ENCODE measurements around the gene KHK.

Gene KHK

DNA sequence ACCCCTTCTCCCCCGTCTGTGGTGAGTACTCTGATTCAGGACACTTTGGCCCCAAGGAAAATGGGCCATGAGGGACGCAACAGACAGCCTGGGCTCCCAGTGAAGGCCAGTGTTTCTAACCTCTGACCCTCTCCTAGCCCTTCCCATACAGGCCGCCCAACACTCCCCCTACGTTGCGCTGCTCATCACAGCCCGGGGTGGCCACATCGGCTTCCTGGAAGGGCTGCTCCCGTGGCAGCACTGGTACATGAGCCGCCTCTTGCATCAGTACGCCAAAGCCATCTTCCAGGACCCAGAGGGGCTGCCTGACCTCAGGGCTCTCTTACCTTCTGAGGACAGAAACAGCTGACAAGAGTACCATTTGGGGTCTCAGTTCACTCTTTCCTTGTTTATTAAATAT is 43.8 kb downstream of the KHK start:
- DNase-seq, result no peak

DNA sequence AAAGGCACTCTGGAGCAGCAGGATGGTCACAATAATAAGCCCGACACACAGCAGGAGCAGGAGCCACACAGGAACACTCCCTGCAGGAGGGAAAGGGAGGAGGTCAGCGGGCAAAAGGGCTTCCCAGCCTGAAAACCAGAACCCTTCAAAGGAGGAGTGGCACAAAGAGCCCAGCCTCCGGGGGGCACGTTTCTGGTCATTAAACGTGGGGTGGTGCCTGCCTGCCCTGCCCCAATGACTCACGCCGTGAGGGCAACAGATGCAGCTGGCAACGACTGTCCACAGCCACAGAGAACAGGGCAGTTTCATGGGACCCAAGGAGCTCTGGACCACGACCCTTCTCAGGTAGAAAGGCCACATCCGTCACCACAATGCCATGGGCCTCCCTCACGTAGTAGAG is 44.9 kb downstream of the KHK start:
- no peak for DNase-seq

DNA sequence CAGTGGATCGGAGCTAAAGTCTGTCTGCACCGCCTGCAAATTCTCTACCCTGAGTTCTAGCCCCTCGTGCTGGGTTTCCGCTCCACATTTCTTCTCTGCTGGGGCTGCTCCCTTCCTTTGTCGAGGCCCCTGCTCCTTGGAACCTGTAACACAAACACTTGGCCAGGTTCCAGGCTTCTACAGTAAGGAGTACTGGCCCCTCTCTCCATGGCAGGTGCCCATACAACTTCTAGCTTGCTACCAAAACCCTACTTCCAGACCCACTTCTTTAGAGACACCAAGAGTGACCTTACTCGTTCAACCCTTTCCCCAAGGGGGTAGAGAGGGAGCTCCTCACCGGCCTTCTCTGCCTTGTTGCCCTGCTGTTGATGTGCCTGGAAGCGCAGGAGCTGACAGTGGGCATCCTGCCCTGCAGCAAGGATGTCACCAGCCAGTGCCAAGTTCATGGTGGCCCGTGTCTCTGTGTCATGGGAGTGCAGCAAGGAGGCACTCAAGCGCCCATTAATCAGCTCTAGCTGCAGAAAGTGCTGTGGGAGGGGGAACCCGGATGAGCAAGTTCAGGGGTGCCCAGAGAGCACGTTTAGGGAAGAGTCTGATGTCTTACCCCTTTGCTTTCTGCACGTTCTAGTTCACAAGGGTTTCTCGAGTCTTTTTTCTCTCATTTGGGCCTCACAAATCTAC is 46.8 kb downstream of the KHK start:
- no peak for DNase-seq

DNA sequence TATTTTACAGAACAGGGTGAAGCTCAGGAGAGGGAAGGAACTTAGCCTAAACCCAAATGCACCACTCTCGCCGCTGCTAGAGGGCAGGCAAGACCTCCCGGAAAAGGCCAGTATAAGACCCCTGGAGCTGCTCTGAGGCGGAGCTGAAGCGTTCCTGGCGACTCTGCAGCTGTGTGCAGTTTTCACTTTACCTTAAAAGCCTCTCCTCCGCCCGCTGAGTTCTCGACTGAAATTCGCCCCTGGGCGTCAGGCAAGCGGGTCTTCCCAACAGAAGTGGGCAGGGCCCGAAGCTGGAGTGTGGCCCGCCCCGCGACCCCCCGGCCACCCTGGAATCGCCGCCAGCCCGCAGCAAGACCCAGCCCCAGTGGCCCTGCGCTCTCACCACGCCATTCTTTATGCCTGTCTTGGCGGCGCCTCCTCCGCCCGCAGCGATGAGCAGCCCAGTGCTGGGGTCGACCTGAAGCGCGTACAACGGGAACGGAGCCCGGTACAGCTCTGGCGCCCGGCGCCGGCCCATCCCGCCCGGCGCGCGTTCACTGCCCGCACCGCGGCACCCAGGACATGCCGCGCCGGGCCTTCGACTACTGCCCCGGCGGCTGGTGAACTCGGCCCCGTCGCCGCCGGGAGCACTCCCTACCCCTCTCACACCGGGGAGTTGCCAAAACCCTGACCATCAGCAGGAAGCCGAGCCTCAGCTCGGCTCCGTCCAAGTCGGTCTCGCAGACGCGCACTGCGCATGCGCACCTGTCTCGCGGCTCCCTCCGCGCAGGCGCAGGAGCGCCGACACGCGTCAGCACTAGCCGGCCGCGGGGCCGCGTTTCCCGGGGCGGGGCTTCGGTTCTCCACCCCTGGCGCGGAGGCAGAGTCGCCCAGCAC is 47.6 kb downstream of the KHK start, which contains the start of gene PREB:
PREB (minus strand) TSS at position 732 of the 876 bp plus-strand sequence; CDS start at position 517, 215 bp downstream.
- peak; percentile 90 for DNase-seq

DNA sequence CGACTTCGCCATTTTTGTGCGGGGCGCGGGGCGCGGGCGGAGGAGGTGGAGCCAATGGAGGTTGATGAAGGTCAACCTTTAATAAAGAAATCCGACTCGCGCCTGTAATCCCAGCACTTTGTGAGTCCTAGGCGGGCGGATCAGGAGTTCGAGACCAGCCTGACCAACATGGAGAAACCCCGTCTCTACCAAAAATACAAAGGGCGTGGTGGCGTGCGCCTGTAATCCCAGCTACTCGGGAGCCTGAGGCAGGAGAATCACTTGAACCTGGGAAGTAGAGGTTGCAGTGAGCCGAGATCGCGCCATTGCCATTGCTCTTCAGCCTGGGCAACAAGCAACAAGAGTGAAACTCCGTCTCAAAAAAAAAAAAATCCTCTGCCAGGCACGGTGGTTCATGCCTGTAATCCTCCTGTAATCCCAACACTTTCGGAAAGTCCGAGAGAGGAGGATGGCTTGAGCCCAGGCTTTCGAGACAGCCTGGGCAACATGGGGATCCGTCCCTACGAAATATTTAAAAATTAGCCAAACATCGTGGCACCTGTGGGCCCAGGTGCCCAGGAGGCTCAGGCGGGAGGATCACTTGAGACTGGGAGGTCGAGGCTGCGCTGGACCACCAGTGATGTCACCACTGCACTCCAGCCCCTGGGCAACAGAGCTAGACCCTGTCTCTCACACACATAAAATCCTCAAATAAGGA is 48.4 kb downstream of the KHK start:
- DNase-seq, result no peak

DNA sequence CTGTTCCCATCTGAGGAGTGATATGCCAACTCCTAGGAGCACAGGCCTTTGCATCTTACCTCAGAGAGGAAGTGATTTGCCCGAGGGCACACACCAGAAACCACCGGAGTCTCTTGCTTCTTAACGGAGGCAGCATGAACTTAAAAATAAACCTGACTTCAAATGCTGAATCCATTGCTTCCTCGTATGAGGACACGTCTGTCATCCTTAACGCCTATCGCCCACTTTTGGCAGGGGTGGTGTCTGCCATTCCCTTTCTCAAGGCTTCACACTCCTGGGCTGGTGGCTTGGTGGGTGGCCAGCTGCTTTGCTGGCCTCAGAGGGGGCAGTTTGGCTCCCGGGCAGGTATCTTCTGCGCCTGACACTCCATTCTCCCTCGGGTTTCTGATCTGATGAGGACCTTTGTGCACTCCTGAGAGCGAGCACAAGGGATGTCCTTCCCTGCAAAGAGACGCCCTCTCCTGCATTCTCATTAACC is 48.9 kb downstream of the KHK start:
- DNase-seq, result no peak

DNA sequence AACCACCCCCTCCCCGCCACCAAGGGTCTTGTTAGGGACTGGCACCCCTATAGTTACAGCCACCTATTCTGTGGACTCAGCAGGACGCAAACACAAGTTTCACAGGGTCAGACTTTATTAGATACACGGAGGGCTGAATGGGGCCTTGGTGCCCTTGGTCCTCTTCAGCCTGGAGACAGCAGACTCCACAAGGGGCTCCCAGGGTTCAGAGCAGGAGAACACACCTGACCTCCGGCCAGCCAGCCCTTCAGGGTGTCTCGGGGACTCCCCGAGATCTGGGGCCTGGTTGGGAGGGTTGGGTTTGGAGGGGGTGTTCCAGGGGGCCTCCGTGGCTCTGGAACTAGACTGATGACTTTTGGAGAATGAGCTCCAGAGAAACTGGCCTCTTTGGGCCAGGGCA is 50.2 kb downstream of the KHK start:
- DNase-seq, result no peak

DNA sequence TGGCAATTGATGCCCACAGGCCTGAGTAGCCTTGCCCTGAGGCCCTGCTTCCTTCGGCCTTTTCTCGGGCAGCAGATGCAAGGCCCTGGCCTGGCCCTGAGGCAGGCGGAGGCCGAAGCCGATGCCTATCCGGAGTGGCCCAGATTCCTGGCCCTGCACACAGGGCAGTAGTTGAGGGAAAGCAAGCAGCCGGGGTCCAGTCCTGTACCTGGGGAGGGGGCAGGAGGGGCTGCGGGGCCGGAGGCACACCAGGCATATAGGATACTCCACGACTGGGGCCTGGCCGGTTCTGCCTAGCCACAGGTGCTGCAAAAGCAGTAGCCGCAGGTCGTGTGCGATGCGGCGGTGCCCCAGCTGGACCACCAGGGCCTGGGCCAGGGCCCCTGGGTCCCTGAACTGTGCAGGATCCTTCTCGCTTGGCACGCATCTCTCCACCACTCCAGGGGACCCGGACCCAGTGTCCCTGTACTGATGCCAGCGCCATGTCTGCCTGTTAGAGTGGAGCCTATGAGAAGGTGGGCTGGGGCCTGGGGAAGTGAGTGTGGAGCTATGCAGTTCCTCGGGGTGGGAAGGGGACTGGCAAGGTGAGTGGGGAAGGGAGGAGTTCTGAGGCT is 50.9 kb downstream of the KHK start:
- DNase-seq, result no peak

DNA sequence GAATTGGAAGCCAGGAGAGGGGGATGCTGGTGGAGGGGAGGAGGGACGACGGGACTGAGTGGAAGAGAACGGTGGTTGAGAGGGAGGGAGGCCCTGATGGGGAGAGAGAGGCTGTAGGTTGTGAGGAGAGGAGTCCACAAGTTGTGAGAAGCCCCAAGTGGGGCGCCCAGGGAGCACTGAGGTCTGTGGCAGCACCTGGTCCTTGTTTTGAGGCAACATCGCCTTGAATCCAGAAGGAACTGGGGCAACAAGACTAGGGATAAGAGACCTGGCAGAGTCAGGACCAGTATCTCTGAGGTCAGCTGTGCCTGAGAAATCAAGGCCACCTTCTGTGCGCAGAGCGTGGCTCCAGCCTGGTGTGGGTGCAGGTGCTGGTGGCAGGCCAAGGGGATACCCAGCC is 51.5 kb downstream of the KHK start:
- DNase-seq, result no peak

DNA sequence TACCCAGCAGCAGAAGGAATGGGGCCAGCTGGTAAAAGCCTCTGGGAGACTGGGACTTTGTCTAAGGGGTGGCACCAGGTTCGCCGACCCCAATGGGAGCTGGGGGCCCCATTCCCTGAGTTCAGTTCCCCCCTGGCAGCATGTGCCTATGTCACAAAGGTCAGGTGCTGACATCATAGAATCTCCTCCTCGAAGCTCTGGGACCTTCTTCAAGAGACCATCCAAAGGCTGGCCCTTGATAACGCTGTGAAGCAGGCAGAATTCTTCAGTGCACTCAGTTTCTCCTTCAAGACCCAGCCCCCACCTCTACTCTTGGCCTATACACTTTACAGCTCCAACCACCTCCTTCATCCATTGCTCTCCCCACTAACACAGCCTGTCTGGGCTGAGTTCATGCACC is 52.7 kb downstream of the KHK start, which contains the start of gene PRR30:
PRR30 (minus strand) TSS at position 101 of the 400 bp plus-strand sequence. CDS start 1,081 bp downstream, outside the sequence.
- no peak for DNase-seq

DNA sequence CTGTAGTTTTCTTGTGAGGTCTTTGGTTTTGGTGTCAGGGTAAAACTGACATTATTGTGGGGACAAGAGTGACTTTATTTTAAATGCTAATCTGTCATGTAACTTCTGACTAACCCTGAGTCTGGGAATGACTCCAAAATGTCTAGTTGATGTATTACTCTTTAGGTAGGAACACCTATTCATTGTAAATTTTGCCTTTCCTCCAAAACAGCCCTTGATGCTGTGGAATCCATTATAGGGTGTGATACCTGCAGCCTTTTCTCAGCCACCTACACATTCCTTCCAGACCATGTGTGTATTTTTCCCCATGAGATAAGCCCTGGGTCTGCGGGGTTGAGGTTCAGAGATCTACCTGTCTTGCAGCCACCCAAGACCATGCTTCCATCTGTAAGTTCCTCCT is 56.7 kb downstream of the KHK start:
- DNase-seq, result no peak

DNA sequence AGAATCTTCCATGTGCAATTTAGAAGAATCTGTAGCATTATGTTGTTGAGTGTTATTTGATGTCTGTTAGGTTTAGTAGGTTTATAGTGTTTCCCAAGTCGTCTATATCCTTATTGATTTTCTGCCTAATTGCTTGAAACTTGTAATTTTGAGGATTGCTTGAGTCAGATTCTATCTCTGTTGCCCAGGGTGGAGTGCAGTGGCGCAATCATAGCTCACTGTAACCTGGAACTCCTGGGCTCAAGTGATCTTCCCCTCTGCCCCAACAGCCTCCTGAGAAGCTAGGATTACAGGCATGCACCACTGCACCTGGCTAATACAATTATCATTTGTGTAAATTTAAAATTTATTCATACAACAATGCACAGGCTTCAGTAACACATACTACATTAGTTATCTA is 59.1 kb downstream of the KHK start:
- no peak for DNase-seq

DNA sequence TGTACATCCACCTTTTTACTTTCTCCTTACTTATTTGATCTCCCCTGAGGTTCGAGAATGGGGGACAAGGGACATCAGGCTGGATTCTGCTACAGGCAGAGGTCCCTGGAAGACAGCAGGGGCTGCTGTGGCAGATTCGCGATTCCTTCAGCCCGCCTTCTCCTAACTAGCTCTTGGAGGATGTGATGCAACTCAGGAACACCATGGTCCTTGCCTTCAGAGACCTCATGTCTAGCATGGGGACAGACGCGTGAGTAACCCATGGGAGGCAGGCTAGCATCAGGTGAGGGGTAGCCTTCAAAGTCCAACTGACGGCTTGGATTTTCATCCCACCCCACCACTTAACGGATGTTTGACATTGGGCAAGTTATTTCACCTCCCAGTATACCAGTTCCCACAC is 61.4 kb downstream of the KHK start:
- no peak for DNase-seq

DNA sequence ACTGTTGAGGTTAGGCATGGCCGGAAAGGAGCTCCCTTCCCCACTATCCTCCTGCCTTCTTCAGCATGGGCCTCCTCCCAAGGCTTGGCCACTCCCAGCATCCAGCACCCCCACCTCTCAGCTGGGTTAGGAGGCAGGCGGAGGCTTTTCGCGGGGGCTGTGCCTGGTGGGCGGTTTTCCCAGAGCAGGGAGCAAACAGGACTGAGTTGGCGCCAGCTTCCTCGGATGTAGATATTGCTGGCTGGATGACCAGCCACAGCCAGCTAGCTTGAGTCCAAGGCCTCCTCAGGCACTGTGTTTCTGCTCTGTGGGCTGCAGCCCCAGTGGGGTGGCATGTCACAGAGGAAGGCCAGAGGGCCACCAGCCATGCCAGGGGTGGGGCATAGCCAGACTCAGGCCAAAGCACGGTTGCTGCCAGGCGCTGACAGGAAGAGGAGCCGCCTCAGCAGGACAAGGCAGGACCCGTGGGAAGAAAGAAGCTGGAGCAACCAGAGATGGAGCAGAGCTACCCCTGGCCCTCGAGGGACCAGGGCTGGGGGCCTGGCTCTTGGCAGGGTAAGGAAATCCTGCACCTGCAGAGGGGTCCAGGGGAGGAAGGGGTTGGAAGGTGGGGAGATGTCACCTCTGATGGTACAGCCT is 62.3 kb downstream of the KHK start, which contains the start of gene TCF23:
TCF23 (plus strand) TSS at position 204 of the 639 bp plus-strand sequence; CDS start at position 334, 130 bp downstream.
- no peak for DNase-seq

DNA sequence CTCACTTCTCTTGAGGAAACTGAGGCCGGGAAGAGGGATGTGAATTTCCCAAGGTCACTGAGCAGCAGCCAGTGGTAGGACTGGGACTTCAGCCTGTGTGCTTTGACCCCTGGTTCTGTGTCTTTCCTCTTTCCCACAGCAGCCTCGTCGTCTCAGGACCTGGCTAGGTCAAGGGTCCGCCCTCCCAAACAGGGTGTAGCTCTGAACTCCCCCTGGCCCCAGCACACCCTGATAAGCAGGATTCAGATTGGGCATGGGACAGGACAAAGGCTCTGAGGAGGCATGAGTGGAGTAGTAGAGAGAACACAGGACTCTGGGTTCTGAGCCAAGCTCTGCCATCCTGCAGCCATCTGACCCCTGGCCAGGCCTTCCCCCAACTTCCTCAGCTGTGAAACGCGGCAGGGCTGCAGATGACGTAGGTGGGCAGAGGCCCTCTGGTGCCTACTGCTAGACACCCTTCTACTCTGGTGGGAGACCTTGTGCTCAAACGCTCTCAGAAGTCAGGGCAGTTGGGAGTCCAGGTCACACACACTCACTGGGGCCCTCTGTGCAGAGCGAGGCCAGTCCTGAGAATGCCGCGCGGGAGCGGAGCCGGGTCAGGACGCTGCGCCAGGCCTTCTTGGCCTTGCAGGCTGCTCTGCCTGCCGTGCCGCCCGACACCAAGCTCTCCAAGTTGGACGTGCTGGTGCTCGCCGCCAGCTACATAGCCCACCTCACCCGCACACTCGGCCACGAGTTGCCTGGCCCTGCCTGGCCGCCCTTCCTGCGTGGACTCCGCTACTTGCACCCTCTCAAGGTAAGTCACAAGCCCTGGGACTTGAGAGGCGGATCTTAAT is 63.2 kb downstream of the KHK start:
- DNase-seq, result no peak

All from NCI-H1694 treated with DMSO at 0.1 percent for 48 hours (cell line).